SK-MEL-5 (cell line): ENCODE data around the gene IL4. TPM values are rescaled to one million over a fixed set of nuclear protein-coding genes. Genes with fewer than 3 reads are reported as not detected.

Source experiments
- DNase-seq: peaks from one replicate; pipeline ENCODE4 v3.0.0-alpha.2; 2016; ENCODE audit warnings: low read depth, low spot score
- in situ Hi-C: cut with HindIII; loops from 2 replicates; pipeline ENCODE4 v1.10.0; 2016; ENCODE audit warnings: low sequenced_read_pairs, high pct_unique_total_duplicates, low pct_unique_long_range_greater_than_20kb
- total RNA-seq: library from RNA; depleted of rRNA; stranded (reverse); fragments of >200 nt; shearing (Covaris generic); gene quantifications from 2 replicates; pipeline ENCODE4 v1.2.3, GENCODE V29; 2014

The IL4 gene
- total RNA-seq, 1 experiment from 2014 or later, result not detected

GRCh38 chr5:132667761-132668705, 5.8 kb upstream of the IL4 start:
- no peak for DNase-seq
- in situ Hi-C loops, result no loop called here

- no peak for DNase-seq
Observed at GRCh38 chr5:132668706-132669454, 4.9 kb upstream of the IL4 start.

GRCh38 chr5:132669455-132669820, 4.4 kb upstream of the IL4 start:
- no peak for DNase-seq
- in situ Hi-C loops, result no loop called here

More at GRCh38 chr5:132668706-132669454, 4.9 kb upstream of the IL4 start:
- in situ Hi-C loops, result no loop called here

GRCh38 chr5:132669966-132670882, 3.6 kb upstream of the IL4 start:
- peak; percentile 34 for DNase-seq
- in situ Hi-C loops, result no loop called here

GRCh38 chr5:132671000-132671399, 2.8 kb upstream of the IL4 start:
- in situ Hi-C loops, result no loop called here
- DNase-seq, result no peak

GRCh38 chr5:132673488-132673887, 301 bp upstream of the IL4 start:
- DNase-seq, result no peak
- in situ Hi-C loops, result no loop called here

- no peak for DNase-seq
Observed at GRCh38 chr5:132674671-132675506, 1.1 kb downstream of the IL4 start.

GRCh38 chr5:132675936-132676689, 2.3 kb downstream of the IL4 start:
- DNase-seq, result no peak
- in situ Hi-C loops, result no loop called here

More at GRCh38 chr5:132674671-132675506, 1.1 kb downstream of the IL4 start:
- in situ Hi-C loops, result no loop called here

GRCh38 chr5:132677191-132677590, 3.4 kb downstream of the IL4 start:
- in situ Hi-C loops, result no loop called here

GRCh38 chr5:132677682-132678400, 4.1 kb downstream of the IL4 start:
- in situ Hi-C loops, result no loop called here
- DNase-seq, result no peak

More at GRCh38 chr5:132677191-132677590, 3.4 kb downstream of the IL4 start:
- peak; percentile 24 for DNase-seq

GRCh38 chr5:132678735-132679134, 4.9 kb downstream of the IL4 start:
- DNase-seq, result no peak
- in situ Hi-C loops, result no loop called here

GRCh38 chr5:132679166-132679565, 5.4 kb downstream of the IL4 start:
- in situ Hi-C loops, result no loop called here
- no peak for DNase-seq

GRCh38 chr5:132679717-132680380, 6.1 kb downstream of the IL4 start:
- in situ Hi-C loops, result no loop called here
- no peak for DNase-seq

GRCh38 chr5:132680780-132681475, 7.1 kb downstream of the IL4 start:
- in situ Hi-C loops, result no loop called here
- no peak for DNase-seq

- DNase-seq, result no peak
- in situ Hi-C loops, result no loop called here
Observed at GRCh38 chr5:132681476-132681831, 7.7 kb downstream of the IL4 start.
